Subcutaneous adipose tissue (tissue), 4 donors: ENCODE results near the gene AXL. TPM values are rescaled to one million over a fixed set of nuclear protein-coding genes. Genes with fewer than 3 reads are reported as not detected.

Experiments used
- total RNA-seq, 4 donors: library from RNA; depleted of rRNA; stranded (reverse); fragments of >200 nt; gene quantifications; one replicate each; pipeline ENCODE4 v1.1.0, GENCODE V29; 2016
- TF ChIP-seq, protein P1 (sequence below): fragments of 450-650 bp; IDR thresholded peaks from one replicate; pipeline ENCODE4 v1.5.1; 2016; ENCODE audit warnings: low read depth, mild to moderate bottlenecking, control low read depth, antibody characterized with exemption, moderate library complexity

Gene AXL
- total RNA-seq, 4 donors from 2014 or later = 72.6 to 118 (median 80.0) TPM

GRCh38 chr19:41244117-41244516 lies 25.1 kb downstream of the AXL start:
- TF ChIP-seq, protein P1, sequence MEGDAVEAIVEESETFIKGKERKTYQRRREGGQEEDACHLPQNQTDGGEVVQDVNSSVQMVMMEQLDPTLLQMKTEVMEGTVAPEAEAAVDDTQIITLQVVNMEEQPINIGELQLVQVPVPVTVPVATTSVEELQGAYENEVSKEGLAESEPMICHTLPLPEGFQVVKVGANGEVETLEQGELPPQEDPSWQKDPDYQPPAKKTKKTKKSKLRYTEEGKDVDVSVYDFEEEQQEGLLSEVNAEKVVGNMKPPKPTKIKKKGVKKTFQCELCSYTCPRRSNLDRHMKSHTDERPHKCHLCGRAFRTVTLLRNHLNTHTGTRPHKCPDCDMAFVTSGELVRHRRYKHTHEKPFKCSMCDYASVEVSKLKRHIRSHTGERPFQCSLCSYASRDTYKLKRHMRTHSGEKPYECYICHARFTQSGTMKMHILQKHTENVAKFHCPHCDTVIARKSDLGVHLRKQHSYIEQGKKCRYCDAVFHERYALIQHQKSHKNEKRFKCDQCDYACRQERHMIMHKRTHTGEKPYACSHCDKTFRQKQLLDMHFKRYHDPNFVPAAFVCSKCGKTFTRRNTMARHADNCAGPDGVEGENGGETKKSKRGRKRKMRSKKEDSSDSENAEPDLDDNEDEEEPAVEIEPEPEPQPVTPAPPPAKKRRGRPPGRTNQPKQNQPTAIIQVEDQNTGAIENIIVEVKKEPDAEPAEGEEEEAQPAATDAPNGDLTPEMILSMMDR = no peak

- TF ChIP-seq, protein P1 = no peak
Measured at GRCh38 chr19:41245843-41246242, 26.8 kb downstream of the AXL start.

DNA sequence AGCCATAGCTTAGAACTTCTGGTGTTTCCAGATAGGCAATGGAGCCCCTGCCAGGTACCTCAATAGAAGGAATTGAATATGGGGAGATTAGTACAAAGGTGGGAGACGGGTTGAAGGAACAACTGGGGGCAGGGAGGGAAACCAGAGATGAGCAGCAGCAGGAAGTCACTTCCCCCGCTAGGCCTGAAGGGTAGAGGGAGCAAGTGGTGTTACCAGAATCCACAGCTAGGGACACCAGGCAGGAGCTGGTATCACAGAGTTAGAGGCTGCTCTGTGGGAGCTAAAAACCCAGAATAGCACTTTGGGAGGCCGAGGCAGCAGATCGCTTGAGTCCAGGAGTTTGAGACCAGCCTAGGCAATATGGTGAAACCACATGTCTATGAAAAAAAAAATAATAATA lies 29.9 kb downstream of the AXL start:
- TF ChIP-seq, protein P1 = no peak

- TF ChIP-seq, protein P1 = no peak
Measured at GRCh38 chr19:41249707-41250423, 30.8 kb downstream of the AXL start.

DNA sequence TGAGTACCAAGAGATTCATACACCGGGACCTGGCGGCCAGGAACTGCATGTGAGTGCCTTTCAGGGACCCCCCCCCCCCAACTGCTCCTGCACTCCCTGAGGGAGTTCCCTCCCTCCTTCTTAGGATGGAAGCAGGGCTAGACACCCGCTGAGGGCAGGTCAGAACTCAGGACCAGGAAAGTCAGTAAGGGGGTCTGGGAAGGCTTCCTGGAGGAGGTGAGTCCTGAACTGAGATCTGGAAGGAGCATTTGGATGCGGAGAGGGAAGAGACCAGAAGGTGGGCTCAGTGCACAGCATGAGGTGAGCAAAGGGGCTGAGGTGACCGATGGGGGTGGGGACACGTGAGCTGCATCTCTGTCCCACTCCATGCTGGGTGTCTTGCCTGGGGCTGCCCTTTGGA lies 34.6 kb downstream of the AXL start:
- TF ChIP-seq, protein P1 = no peak

DNA sequence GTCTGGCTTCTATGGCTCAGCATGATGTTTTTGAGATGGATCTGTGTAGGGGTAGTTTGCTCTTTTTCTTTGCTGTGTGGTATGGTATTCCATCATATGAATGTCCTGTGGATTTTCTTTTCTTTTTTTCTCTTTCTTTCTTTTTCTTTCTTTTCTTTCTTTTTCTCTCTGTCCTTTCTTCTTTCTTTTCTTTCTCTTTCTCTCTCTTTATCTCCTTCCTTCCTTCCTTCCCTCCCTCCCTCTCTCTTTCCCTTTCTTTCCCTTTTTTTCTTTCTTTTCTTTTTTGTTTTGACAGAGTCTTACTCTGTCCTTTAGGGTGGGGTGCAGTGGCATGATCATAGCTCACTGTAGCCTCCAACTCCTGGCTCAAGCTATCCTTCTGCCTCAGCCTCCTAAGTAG lies 36.1 kb downstream of the AXL start:
- TF ChIP-seq, protein P1 = no peak

GRCh38 chr19:41261474-41262190 lies 42.6 kb downstream of the AXL start:
- TF ChIP-seq, protein P1 = no peak
